B cell (primary cell): ENCODE measurements around the gene RAD23A. TPM values are rescaled to one million over a fixed set of nuclear protein-coding genes. Genes with fewer than 3 reads are reported as not detected.
"Not testable (repeated sequence)": the region's sequence is repeated elsewhere in the genome, so short reads cannot be mapped to it uniquely, and the experiment has no call there.

Experiments
- ATAC-seq: fragments of 200-7000 bp; cut with Tn5 transposase; one replicate; pipeline ENCODE4 v1.10.0; 2021; ENCODE audit warnings: low read depth, mild to moderate bottlenecking, moderate number of reproducible peaks, moderate library complexity
- CTCF ChIA-PET: fragments of 350-600 bp; sonication (Branson Sonifier 250); formaldehyde crosslinking; loops from one replicate; lab custom pipeline; 2021; ENCODE audit warnings: antibody characterized with exemption, inconsistent platforms; lab: Charles Lee
- POLR2A ChIA-PET: fragments of 350-600 bp; sonication (Branson Sonifier 250); formaldehyde crosslinking; loops from one replicate; lab custom pipeline; 2021; ENCODE audit warnings: antibody characterized with exemption; lab: Charles Lee
- DNase-seq: peaks from one replicate; pipeline ENCODE4 v3.0.0; 2013
- H2AFZ ChIP-seq: 2 replicates; pipeline ENCODE4 v1.6.1; 2012; ENCODE audit warnings: mild to moderate bottlenecking, low read depth, low read length; ENCODE audit not compliant: insufficient read depth, poor library complexity, severe bottlenecking
- H3K27ac ChIP-seq, 2 donors: 1 replicate in 1 of 2; 2 replicates in 1 of 2; pipeline ENCODE4 v1.5.1; 2012 to 2013; ENCODE audit warnings: low read length in 2 of 2, mild to moderate bottlenecking in 2 of 2, moderate library complexity in 1 of 2
- H3K27me3 ChIP-seq, 4 experiments: fragments of 200-600 bp in 1 of 4; sonication (generic) in 1 of 4; replicated peaks in 1 of 4; 1 replicate in 2 of 4; 2 replicates in 2 of 4; pipeline versions ENCODE4 v1.6.1 to v1.7.0; 2013 to 2016; ENCODE audit warnings: low read length in 3 of 4, mild to moderate bottlenecking in 2 of 4, mixed read lengths in 1 of 4, moderate library complexity in 1 of 4; ENCODE audit not compliant: insufficient read depth in 4 of 4, control insufficient read depth in 3 of 4; ENCODE audit errors: control extremely low read depth in 1 of 4
- H3K36me3 ChIP-seq, 2 experiments: replicated peaks in 1 of 2; 1 replicate in 1 of 2; 2 replicates in 1 of 2; pipeline versions ENCODE4 v1.6.1 to v1.7.1; 2013; ENCODE audit warnings: low read length in 1 of 2; ENCODE audit not compliant: insufficient read depth in 2 of 2, control insufficient read depth in 1 of 2; ENCODE audit errors: control extremely low read depth in 1 of 2, extremely low read depth in 1 of 2
- H3K4me1 ChIP-seq, 2 donors: fragments of 200-600 bp in 1 of 2; sonication (generic) in 1 of 2; 1 replicate in 1 of 2; 2 replicates in 1 of 2; pipeline versions ENCODE4 v1.5.1 to v1.6.1; 2013 to 2017; ENCODE audit warnings: low read length in 2 of 2; ENCODE audit not compliant: control insufficient read depth in 2 of 2, insufficient read depth in 2 of 2
- H3K4me2 ChIP-seq: replicated peaks from 2 replicates; pipeline ENCODE3; 2012; ENCODE audit warnings: mild to moderate bottlenecking, low read depth, low read length; ENCODE audit not compliant: poor library complexity, severe bottlenecking
- H3K4me3 ChIP-seq, 5 experiments: fragments of 200-600 bp in 1 of 5; sonication (generic) in 1 of 5; 1 replicate in 3 of 5; 2 replicates in 2 of 5; pipeline versions ENCODE4 v1.5.1 to v1.7.0; 2011 to 2016; ENCODE audit warnings: low read length in 4 of 5, mild to moderate bottlenecking in 4 of 5, low read depth in 2 of 5, control low read depth in 1 of 5, moderate library complexity in 1 of 5; ENCODE audit not compliant: insufficient read depth in 1 of 5; ENCODE audit errors: control extremely low read depth in 1 of 5, extremely low read depth in 1 of 5
- H3K79me2 ChIP-seq: fragments of 200-600 bp; sonication (generic); one replicate; pipeline ENCODE4 v1.6.0; 2016; ENCODE audit warnings: low read length; ENCODE audit not compliant: control insufficient read depth, insufficient read depth
- H3K9ac ChIP-seq: fragments of 200-600 bp; sonication (generic); 2 replicates; pipeline ENCODE4 v1.6.1; 2017; ENCODE audit warnings: mild to moderate bottlenecking, low read length, moderate library complexity
- H3K9me3 ChIP-seq, 3 donors: one replicate each; pipeline versions ENCODE4 v1.6.1 to v1.7.1; 2013; ENCODE audit warnings: low read length in 2 of 3; ENCODE audit not compliant: control insufficient read depth in 2 of 3, insufficient read depth in 1 of 3; ENCODE audit errors: control extremely low read depth in 1 of 3
- H4K20me1 ChIP-seq: 2 replicates; pipeline ENCODE4 v1.6.0; 2012; ENCODE audit warnings: mild to moderate bottlenecking, low read length; ENCODE audit not compliant: insufficient read depth, control insufficient read depth, poor library complexity, severe bottlenecking
- H3K27ac Mint-ChIP-seq: one replicate; pipeline ENCODE4 v1.8.0; 2021; ENCODE audit warnings: mixed read lengths
- H3K27me3 Mint-ChIP-seq: one replicate; pipeline ENCODE4 v1.8.0; 2021; ENCODE audit warnings: mixed read lengths
- H3K4me1 Mint-ChIP-seq: one replicate; pipeline ENCODE4 v1.8.0; 2021; ENCODE audit warnings: mixed read lengths
- H3K4me3 Mint-ChIP-seq: one replicate; pipeline ENCODE4 v1.8.0; 2021; ENCODE audit warnings: mixed read lengths
- H3K9me3 Mint-ChIP-seq: one replicate; pipeline ENCODE4 v1.8.0; 2022; ENCODE audit warnings: mixed read lengths; ENCODE audit not compliant: insufficient read depth
- CTCF ChIP-seq: fragments of 200-600 bp; IDR thresholded peaks from one replicate; pipeline ENCODE4 v1.8.0; 2022; ENCODE audit warnings: antibody characterized with exemption, mild to moderate bottlenecking
- EZH2 ChIP-seq: IDR thresholded peaks from 2 replicates; pipeline ENCODE4 v1.6.1; 2012; ENCODE audit warnings: borderline replicate concordance, low read depth, mild to moderate bottlenecking, moderate library complexity, low read length; ENCODE audit not compliant: insufficient read depth, poor library complexity, severe bottlenecking
- WGBS: methylation state at CpG from one replicate; pipeline ENCODE4 v1.1.5; 2013; ENCODE audit warnings: missing lambda C conversion rate; ENCODE audit not compliant: insufficient coverage; 5-methylcytosine and 5-hydroxymethylcytosine counted together
- intact Hi-C: fragments of 100-400 bp; cut with micrococcal nuclease; formaldehyde crosslinking; loops from one replicate; pipeline ENCODE4 v1.10.0; 2022
- polyA plus RNA-seq: library from polyadenylated mRNA; depleted of rRNA; stranded (reverse); fragments of >200 nt; gene quantifications from 2 replicates; pipeline ENCODE4 v1.2.3, GENCODE V29; 2012
- total RNA-seq, 2 donors: library from RNA; stranded (reverse); fragments of 120-200 nt in 1 of 2; gene quantifications; 1 replicate in 1 of 2; 2 replicates in 1 of 2; pipeline versions ENCODE4 v1.2.3 to v1.2.4, GENCODE V29; 2013 to 2022

The RAD23A gene
- total and polyA plus RNA-seq, 2 donors (not counting 1 experiment from before 2014, with no cell fraction given), result 100 to 106 TPM

GRCh38 chr19:12956446-12957388, 11.1 kb downstream of the RAD23A start, which contains the start of gene GADD45GIP1:
GADD45GIP1 (minus strand) TSS chr19:12957223; CDS start chr19:12957212, 11 bp downstream.
- TF ChIP-seq CTCF (no peak), EZH2 (no peak)
- peak within 1 kb of the TSS; percentile 60 to 83 (median 65) for H3K4me3 ChIP-seq
- peak; percentile 98 for ATAC-seq
- no peaks in the 10 kb centered on the region for H3K9me3 ChIP-seq
- WGBS, result 5% methylated on average over 78 of the region's 84 CpGs
- ChIA-PET POLR2A (interaction anchor here (0.6 kb wide), 1 partner anchor 65 kb away, joined by 3 read pairs; no protein-coding TSS in a partner anchor), CTCF (interaction anchor here (1.1 to 2.5 kb wide), 2 partner anchors 9 to 11 kb away, joined by 3 to 20 read pairs; partner anchors contain the start of gene RAD23A)
- H3K27ac ChIP-seq, result peak within 1 kb of the TSS; percentile 75 to 90
- peak within 1 kb of the TSS; percentile 74 for H3K9ac ChIP-seq
- Mint-ChIP-seq H3K9me3 (no peaks in the 10 kb centered on the region), H3K27me3 (peaks cover 2% of the 10 kb centered on the region), H3K27ac (peak within 1 kb of the TSS; percentile 95), H3K4me3 (peak within 1 kb of the TSS; percentile 91), H3K4me1 (peaks cover 30% of the 10 kb centered on the region)
- H3K4me1 ChIP-seq, result peaks cover 21 to 36% of the 10 kb centered on the region in 2 donors
- no peaks in the 10 kb centered on the region for H3K27me3 ChIP-seq
- H2AFZ ChIP-seq, result peak within 1 kb of the TSS; percentile 98
- peaks cover 5 to 27% of the 10 kb centered on the region in 2 experiments for H3K36me3 ChIP-seq
- peaks cover 24% of the 10 kb centered on the region for H4K20me1 ChIP-seq
- intact Hi-C loops, result loop anchor here (1.0 to 2.0 kb wide), 3 partner anchors 9 to 18 kb away; partner anchors contain the start of genes CALR and RAD23A
- peak within 1 kb of the TSS; percentile 82 for H3K4me2 ChIP-seq
- peak; percentile 86 for DNase-seq
- peaks cover 4% of the 10 kb centered on the region for H3K79me2 ChIP-seq

GRCh38 chr19:12957389-12957952, 11.8 kb downstream of the RAD23A start:
- H3K79me2 ChIP-seq, H3K9me3 ChIP-seq, H3K27me3 ChIP-seq, DNase-seq, H3K27me3 Mint-ChIP-seq, H3K9me3 Mint-ChIP-seq: not testable (repeated sequence)
- ChIA-PET CTCF (interaction anchor here (1.1 to 2.5 kb wide), 2 partner anchors 8 to 11 kb away, joined by 3 to 20 read pairs; partner anchors contain the start of gene RAD23A), POLR2A (interaction anchor here (0.6 to 0.7 kb wide), 2 partner anchors 66 to 307 kb away, joined by 3 to 14 read pairs; no protein-coding TSS in a partner anchor)
- peak overlapping the region; percentile 74 for H3K9ac ChIP-seq
- peaks cover 5 to 19% of the 10 kb centered on the region in 2 experiments for H3K36me3 ChIP-seq
- H3K4me1 ChIP-seq, result peaks cover 21 to 36% of the 10 kb centered on the region in 2 donors
- peak overlapping the region; percentile 95 for H3K27ac Mint-ChIP-seq
- H3K4me3 ChIP-seq, result peak overlapping the region; percentile 60 to 83 (median 65)
- H3K4me3 Mint-ChIP-seq, result peak overlapping the region; percentile 91
- H2AFZ ChIP-seq, result peak overlapping the region; percentile 98
- H3K4me1 Mint-ChIP-seq, result peaks cover 30% of the 10 kb centered on the region
- peak overlapping the region; percentile 82 for H3K4me2 ChIP-seq
- H4K20me1 ChIP-seq, result peaks cover 19% of the 10 kb centered on the region
- intact Hi-C loops, result loop anchor here (1.0 to 2.0 kb wide), 3 partner anchors 8 to 19 kb away; partner anchors contain the start of genes CALR and RAD23A
- ATAC-seq, result peak; percentile 35
- WGBS, result 44% methylated on average over 8 of the region's 31 CpGs
- H3K27ac ChIP-seq, result peak overlapping the region; percentile 75 to 90
